Suppressor macrophage treated with lipopolysaccharide for 4 hours (primary cell): Measurements from ENCODE around the gene PRR27.
A peak's percentile ranks its signal among the peaks of the same experiment; 100 is the strongest.

Experiments
- DNase-seq: peaks from one replicate; pipeline ENCODE4 v3.0.0-alpha.2; 2020

PRR27 gene

GRCh38 chr4:70153937-70154336 lies at the start of gene PRR27:
PRR27 (plus strand) TSS chr4:70154237; CDS start chr4:70154376, 139 bp downstream.
- DNase-seq = no peak

- DNase-seq = no peak
Observed at GRCh38 chr4:70110917-70111316, 43.1 kb upstream of the PRR27 start.

- DNase-seq = no peak
Observed at GRCh38 chr4:70113656-70114055, 40.4 kb upstream of the PRR27 start.

GRCh38 chr4:70114096-70114495 lies 39.9 kb upstream of the PRR27 start:
- DNase-seq = no peak

- no peak for DNase-seq
Observed at GRCh38 chr4:70120323-70120722, 33.7 kb upstream of the PRR27 start.

- DNase-seq = no peak
Observed at GRCh38 chr4:70133473-70133872, 20.6 kb upstream of the PRR27 start.

GRCh38 chr4:70138751-70139150 lies 15.3 kb upstream of the PRR27 start:
- no peak for DNase-seq

GRCh38 chr4:70151271-70151670 lies 2.8 kb upstream of the PRR27 start:
- DNase-seq = no peak

GRCh38 chr4:70152088-70152487 lies 1.9 kb upstream of the PRR27 start:
- DNase-seq = no peak

- no peak for DNase-seq
Observed at GRCh38 chr4:70158576-70158975, 4.5 kb downstream of the PRR27 start.

- no peak for DNase-seq
Observed at GRCh38 chr4:70177090-70177489, 23.1 kb downstream of the PRR27 start.

GRCh38 chr4:70178075-70178660 lies 24.1 kb downstream of the PRR27 start:
- DNase-seq = no peak

GRCh38 chr4:70179811-70180210 lies 25.8 kb downstream of the PRR27 start:
- no peak for DNase-seq

GRCh38 chr4:70181864-70182263 lies 27.8 kb downstream of the PRR27 start:
- no peak for DNase-seq

- DNase-seq = no peak
Observed at GRCh38 chr4:70182517-70183167, 28.6 kb downstream of the PRR27 start.

- DNase-seq = peak; percentile 43
Observed at GRCh38 chr4:70183168-70183939, 29.3 kb downstream of the PRR27 start.

- no peak for DNase-seq
Observed at GRCh38 chr4:70183940-70184246, 29.9 kb downstream of the PRR27 start.

GRCh38 chr4:70187216-70187615 lies 33.2 kb downstream of the PRR27 start:
- DNase-seq = no peak

GRCh38 chr4:70190579-70190978 lies 36.5 kb downstream of the PRR27 start:
- no peak for DNase-seq

GRCh38 chr4:70191647-70192046 lies 37.6 kb downstream of the PRR27 start:
- DNase-seq = no peak

GRCh38 chr4:70192895-70193294 lies 38.9 kb downstream of the PRR27 start:
- no peak for DNase-seq

GRCh38 chr4:70195425-70195824 lies 41.4 kb downstream of the PRR27 start, which contains the start of gene ODAM:
ODAM (plus strand) TSS chr4:70195725; CDS start chr4:70196544, 819 bp downstream.
- no peak for DNase-seq

- no peak for DNase-seq
Observed at GRCh38 chr4:70196857-70197256, 42.8 kb downstream of the PRR27 start.

GRCh38 chr4:70197842-70198241 lies 43.8 kb downstream of the PRR27 start:
- DNase-seq = no peak
